8988T (cell line): ENCODE results near the gene EDNRB.
"Not testable (repeated sequence)": the region's sequence is repeated elsewhere in the genome, so short reads cannot be mapped to it uniquely, and the experiment has no call there.

Source experiments
- DNase-seq: peaks from one replicate; pipeline ENCODE4 v3.0.0; 2011

EDNRB gene

DNA sequence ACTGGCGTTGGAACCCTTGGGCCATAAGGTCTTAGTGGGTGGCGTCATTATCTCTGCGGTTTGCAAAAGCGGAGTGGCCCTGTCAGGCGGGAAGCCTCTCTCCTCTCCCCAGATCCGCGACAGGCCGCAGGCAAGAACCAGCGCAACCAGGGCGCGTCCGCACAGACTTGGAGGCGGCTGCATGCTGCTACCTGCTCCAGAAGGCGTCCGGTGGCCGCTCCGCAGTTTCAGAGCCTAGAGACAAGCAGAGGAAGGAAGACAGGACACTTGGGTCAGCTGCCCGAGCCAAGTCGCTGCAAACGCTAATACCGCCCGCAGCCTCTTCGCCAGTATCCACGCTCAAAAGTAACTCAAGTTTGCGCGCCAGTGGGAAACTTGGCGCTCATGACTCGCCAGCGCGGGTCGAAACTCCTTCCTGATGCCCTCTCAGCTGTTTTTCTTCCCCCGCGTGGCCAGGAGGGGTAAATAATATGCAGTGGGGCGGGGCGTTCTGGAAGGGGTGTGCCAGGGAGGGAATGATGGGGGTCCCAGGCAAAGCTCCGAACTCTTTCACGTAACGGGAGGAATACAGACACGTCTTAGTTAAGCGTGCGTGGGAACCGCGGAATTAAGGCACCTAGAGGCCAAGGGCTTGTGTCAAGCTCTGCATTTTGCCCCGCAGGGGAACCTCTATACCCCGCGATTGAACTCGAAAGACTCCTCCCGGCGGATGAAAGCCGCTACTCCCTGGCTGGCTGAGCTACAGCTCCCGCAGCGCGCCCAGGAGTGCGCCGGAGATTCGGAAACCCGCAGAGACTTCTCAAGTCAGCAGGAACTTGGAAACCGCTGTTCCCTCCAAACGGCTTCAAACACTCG, at the start of gene EDNRB:
TSS of gene EDNRB (minus strand) at position 441 of the 855 bp plus-strand sequence. CDS start at position 183, 258 bp downstream.
- no peak for DNase-seq

DNA sequence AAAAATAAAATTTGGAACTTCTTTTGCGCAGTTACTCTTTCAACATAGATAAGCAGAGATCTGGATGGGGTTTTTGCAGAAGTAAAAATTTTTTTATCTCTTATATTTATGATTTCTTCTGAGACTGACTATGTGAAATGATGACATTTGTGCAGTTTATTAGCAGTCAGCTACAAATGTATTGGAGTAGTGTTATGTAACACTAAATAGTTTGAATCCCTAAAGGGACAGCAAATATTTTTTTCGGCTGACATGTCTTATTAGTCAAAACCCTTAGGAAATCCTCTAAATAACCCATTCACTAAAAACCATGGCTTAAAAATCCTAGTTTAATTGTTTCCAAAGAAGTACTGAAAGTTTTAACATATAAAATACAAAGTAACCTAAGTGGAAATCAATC, 48.0 kb upstream of the EDNRB start:
- no peak for DNase-seq

GRCh38 chr13:77952737-77953136, 34.1 kb upstream of the EDNRB start:
- no peak for DNase-seq

DNA sequence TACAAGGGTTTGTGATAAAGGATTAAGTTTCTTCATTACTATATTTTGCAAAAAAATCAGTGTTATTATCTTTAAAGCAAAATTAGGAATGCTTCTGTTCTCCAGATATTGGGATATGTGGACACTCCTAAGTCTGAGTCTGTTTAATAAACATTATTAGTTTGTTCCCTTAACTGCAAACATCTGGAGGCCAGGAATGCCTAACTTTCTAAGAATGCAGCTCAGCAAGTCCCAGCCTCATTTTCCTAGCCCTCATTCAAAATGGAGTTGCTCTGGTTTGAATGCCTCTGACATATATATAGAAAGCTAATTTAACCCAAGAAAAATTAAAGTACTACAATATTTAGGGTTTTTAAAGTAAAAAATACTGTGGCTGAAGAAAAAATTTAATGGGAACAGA, 33.6 kb upstream of the EDNRB start:
- DNase-seq = no peak

DNA sequence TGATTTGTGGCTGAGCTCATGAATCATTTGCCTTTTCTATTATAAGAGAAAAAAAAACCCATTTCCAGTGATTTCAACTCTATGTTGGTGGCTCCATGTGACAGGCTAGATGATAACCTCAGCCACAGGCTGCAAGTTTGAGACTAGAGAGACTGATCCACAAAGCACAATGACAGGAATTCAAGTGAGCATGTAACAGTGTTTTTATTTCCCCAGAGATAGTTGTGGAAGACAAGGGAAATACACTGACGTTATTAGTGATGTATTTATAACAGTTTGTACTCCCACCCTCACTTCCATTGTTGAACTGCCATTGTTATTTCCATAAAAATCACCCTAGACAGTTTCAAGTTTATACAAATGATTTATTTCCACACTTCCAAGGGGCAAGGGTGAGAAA, 27.9 kb upstream of the EDNRB start:
- DNase-seq = no peak

DNA sequence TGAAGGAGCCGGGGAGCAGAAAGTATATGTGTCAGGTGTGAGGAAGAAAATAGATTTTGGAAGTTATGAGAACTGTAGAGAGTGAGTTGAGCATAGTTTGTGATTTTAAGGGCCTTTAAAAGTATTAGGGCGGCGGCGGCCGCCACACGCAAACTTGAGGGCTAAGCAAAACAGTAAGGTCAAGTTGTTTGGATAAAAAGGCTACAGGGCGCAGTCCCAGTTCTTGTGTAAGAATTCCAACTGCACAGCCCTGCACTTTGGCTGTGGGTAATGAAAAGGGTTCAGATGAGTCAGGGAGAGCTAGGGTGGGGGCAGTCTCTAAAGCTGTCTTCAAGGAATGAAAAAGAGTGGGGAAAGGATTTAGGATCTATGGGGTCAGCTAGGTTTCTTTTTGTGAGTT, 16.4 kb upstream of the EDNRB start:
- DNase-seq = not testable (repeated sequence)

DNA sequence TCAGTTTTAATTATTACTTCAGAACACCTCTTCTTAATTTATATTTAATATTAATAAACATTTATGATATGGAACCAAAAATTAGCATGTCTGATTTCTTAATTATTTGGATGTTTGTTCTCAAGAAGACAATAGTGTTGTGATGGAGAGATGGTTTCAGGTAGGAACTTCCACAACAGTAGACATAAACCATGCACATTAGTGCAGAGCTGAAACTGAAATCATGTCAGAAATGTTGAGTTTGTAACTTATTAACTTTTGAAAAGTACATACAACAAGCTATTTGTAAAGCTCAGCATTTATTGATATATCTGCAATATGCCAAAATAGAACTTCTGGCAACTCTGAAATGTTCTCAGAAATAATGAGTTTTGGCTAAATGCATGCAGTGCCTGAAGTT, 11.8 kb upstream of the EDNRB start:
- DNase-seq = no peak

DNA sequence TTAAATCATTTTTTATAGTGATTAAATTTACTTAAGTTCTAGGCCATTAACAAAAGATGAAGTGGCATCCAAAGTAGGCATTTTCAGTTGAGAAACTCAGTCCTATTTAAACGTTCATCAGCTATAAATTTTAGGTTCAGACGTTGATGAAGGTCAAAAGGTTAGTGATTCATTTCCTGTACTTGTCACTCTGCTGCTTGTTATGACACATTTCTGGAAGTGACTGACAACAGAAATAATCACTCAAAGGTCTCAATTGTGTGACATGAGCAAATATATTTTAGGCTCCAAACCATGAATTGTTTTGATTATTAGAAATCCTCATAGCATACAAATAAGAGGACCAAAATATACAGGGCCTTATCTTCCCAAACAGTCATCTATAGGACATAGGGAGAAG, 10.3 kb upstream of the EDNRB start:
- DNase-seq = no peak

DNA sequence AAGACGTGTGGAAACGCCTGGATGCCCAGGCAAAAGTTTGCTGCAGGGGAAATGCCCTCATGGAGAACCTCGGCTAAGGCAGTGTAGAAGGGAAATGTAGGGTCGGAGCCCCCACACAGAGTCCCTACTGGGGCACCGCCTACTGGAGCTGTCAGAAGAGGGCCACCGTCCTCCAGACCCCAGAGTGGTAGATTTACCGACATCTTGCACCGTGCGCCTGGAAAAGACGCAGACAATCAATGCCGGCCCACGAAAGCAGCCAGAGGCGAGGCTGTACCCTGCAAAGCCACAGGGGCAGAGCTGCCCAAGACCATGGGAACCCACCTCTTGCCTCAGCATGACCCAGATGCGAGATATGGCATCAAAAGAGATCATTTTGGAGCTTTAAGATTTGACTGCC, 7.0 kb upstream of the EDNRB start:
- DNase-seq = no peak

DNA sequence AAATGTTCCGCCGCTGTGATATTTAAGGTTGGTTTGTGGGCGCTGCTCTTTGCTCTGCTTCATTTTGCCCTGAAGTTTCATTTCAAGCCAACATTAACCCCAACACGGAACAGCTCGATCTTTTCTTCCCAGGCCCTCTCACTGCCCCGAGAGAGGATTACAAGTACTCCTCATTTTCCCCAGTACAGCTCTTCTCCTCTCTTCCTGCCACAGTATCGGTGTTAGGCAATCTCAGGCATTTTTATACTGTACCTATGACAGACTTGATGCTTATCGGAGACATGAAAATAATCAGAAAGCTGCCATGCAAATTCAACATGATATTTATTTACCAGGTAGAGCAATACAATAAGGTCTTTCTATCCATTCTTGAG, 1.3 kb upstream of the EDNRB start:
- no peak for DNase-seq

DNA sequence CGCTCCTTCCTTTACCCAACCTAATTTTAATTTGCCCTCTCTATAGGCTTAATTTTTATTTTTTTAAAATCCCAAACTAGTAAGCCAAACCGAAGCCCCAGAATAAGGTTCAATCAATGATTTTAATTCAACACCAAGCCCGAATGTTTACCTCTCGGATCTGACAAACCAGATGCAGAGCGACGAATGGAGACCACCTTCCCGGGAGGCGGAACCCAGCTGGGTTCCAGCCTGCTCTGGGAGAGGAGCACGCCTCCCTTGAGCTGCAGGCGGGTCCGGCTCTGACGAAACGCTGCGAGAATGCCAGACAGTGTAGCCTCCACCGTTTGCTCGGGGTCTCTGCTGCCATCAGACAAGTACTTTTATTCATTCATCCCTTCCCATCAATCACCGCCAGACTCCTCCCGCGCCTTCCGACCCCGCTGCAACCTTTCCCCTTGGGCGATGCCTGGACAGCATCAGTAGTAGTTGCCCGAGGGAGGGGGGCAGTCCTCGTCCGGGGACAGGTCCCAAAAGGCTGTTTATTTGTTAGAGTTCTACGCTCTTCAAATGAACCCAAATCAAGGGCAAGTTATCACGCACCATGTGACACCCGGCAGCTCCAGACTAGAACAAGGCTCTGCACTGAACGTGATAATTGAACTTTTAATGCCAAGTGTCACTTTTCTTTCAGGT, 752 bp upstream of the EDNRB start:
- DNase-seq = no peak

DNA sequence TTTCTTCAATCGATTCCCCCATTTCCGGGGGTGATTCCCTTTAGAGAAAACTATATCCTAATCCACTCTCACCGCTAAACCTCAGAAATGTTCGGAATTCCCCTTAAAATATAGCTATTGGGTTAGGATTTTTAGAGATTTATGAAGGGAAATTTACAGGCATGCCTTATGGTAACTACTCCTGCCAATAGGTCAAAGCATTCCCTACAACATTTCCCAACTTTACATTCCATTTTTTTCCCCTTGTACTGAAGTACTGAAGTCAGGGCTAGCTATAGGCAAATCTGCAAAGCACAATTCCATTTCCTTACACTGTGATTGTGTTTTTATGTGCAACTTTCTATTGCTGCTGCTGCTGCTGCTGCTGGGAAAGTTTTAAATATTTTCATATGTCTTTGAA, 2.1 kb downstream of the EDNRB start:
- DNase-seq = no peak

- no peak for DNase-seq
Measured at GRCh38 chr13:77915686-77916085, 2.9 kb downstream of the EDNRB start.

DNA sequence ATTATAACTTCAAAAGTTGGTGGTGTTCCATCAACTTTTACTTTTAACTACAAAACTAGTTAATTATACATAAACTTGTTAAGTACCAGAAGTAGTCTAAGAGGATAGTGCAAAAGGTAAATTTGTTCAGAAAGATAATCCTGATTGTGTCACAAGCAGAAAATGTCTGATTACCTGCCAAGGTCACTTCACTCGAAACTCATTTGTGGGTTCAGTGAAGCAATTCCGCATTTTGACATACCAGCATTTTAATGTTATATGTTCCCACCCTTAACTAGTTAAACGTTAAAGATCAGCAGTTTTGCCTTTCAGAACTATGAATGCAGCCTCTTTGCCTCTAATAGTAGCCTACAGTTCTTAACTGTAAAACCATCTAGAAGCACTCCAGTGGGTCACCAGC, 5.6 kb downstream of the EDNRB start:
- no peak for DNase-seq

DNA sequence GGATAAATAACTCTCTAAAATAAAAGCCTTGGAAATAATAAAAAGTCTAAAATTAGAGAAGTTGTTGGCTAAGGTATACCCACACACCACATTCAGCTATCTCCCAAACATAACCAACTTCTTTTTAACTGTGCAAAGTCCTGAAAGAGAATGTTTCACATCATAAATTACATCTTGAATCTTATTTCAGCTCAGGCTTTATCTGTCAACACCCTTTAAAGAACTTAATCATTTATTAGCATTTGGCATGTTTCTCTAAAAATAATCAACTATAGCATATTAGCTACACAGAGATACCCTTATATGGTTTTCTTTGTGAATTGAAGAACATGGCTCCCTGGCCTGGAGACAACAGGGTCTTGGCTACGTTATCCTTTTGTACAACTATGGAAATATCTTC, 6.9 kb downstream of the EDNRB start:
- DNase-seq = no peak

- no peak for DNase-seq
Measured at GRCh38 chr13:77909827-77910226, 8.8 kb downstream of the EDNRB start.

- no peak for DNase-seq
Measured at GRCh38 chr13:77908531-77908930, 10.1 kb downstream of the EDNRB start.

- DNase-seq = no peak
Measured at GRCh38 chr13:77907666-77908341, 10.8 kb downstream of the EDNRB start.

DNA sequence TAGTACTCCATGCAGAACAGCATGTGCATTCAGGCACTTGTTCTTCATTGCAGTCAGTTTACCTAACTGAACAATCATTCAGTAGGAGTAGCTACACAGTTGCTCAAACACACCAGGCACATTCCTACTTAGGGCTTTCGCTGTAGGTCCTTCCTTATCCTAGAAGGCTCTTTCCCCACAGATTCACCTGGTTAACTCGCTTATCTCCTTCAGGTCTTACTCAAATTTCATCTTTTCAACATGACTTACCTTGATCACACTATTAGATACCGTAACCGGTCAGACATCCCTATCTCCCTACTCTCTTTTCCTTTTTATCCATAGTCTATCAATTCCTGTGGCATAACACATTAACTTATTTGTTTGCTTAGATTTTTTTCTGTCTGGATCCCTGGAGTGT, 14.6 kb downstream of the EDNRB start:
- DNase-seq = no peak

GRCh38 chr13:77903435-77903834, 15.2 kb downstream of the EDNRB start:
- no peak for DNase-seq

DNA sequence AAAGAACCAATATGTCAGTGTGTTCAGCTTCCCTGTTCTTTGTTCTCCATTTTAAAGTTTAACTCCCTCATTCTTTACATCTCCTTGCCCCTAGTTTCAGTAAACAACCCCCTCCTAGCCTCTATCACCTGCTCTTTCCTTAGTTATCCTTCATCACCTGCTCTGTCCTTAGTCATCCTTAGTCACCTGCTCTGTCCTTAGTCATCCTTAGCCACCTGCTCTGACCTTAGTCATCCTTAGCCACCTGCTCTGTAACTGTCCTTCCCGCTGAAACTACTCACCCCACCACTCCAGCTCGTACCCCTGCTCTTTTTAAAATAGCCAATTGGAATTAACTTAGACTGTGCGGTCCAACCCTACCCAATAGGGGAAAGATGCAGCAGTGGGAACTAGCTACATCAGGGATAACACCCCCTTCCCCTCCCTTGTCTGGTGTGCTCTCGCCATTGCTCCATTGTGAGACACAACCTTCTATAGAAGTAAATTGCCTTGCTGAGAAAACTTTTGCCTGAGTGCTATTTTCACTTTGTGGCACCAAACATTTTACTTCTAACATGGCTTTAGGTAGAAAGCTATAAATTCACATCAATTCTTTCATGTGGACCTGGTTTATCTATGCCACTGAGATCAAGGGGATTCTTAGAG, 16.2 kb downstream of the EDNRB start:
- DNase-seq = no peak

DNA sequence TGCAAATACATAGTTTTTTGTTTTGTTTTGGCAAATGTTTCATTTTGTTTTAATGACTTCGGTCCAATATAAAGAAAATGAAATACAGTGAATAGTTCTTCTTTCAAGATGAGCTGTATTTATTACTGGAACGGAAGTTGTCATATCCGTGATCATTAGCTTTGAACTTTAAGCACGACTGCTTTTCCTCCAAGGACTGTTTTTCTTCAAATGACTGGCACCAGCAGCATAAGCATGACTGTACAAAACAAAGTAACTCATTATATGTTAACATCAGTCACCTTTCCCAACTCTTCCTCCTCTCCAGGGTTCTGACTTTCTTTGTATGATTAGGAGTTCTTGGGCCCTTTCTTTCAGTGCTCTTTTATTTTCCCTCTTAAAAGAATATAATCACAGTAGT, 20.5 kb downstream of the EDNRB start:
- no peak for DNase-seq

DNA sequence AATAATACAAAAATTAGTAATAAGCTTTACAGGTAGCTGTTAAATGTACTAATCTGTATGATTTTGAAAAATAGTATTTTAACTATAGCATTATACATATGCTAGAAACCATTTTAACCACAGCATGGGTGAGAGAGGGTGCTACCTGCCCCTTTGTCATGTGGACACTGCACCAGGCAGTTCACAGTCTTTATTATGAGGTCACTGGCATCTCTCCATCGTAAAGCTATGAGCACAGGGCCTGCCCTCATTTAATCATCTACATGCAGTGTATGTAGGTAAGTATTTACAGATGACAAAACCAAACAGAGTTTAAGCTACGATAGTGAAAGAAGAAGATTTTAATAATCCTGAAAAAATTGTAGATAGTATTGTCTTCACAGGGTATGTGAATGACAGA, 21.7 kb downstream of the EDNRB start:
- no peak for DNase-seq

GRCh38 chr13:77896536-77896935, 22.1 kb downstream of the EDNRB start:
- DNase-seq = no peak
